Lung (tissue), 12 donors: ENCODE measurements around the gene THEM4. TPM values are rescaled to one million over a fixed set of nuclear protein-coding genes. Genes with fewer than 3 reads are reported as not detected.

Experiments used
- ATAC-seq: fragments of 200-7000 bp; cut with Tn5 transposase; one replicate; pipeline ENCODE4 v1.9.1; 2020; ENCODE audit warnings: moderate number of reproducible peaks; ENCODE audit not compliant: insufficient read depth, low FRiP score
- DNase-seq, 3 donors: peaks; one replicate each; pipeline ENCODE4 v3.0.0-alpha.2; 2013 to 2017
- H3K27ac ChIP-seq, 2 donors: one replicate each; pipeline ENCODE4 v1.5.1; 2013; ENCODE audit warnings: mild to moderate bottlenecking in 2 of 2, moderate library complexity in 2 of 2, control low read depth in 1 of 2, inconsistent platforms in 1 of 2, low read depth in 1 of 2, low read length in 1 of 2
- H3K27me3 ChIP-seq, 3 donors: one replicate each; pipeline ENCODE4 v1.5.1; 2013; ENCODE audit warnings: low read length in 2 of 3; ENCODE audit not compliant: control insufficient read depth in 3 of 3, insufficient read depth in 3 of 3
- H3K36me3 ChIP-seq, 4 donors: one replicate each; pipeline ENCODE4 v1.5.1; 2013; ENCODE audit warnings: low read length in 4 of 4, mild to moderate bottlenecking in 1 of 4, moderate library complexity in 1 of 4; ENCODE audit not compliant: control insufficient read depth in 4 of 4, insufficient read depth in 4 of 4
- H3K4me1 ChIP-seq, 5 donors: one replicate each; pipeline ENCODE4 v1.5.1; 2013; ENCODE audit warnings: low read length in 5 of 5, mild to moderate bottlenecking in 2 of 5, moderate library complexity in 1 of 5; ENCODE audit not compliant: control insufficient read depth in 5 of 5, insufficient read depth in 5 of 5
- H3K4me3 ChIP-seq: one replicate; pipeline ENCODE4 v1.5.1; 2013; ENCODE audit warnings: mild to moderate bottlenecking, control low read depth, moderate library complexity
- H3K9ac ChIP-seq, 2 donors: one replicate each; pipeline ENCODE4 v1.5.1; 2013; ENCODE audit warnings: low read length in 2 of 2, control low read depth in 1 of 2; ENCODE audit not compliant: insufficient read depth in 1 of 2
- H3K9me3 ChIP-seq, 4 donors: one replicate each; pipeline ENCODE4 v1.5.1; 2013; ENCODE audit warnings: low read length in 3 of 4, mild to moderate bottlenecking in 1 of 4, moderate library complexity in 1 of 4; ENCODE audit not compliant: control insufficient read depth in 4 of 4, insufficient read depth in 3 of 4
- CTCF ChIP-seq: IDR thresholded peaks from 2 replicates; pipeline ENCODE4 v1.5.1; 2012; ENCODE audit warnings: mild to moderate bottlenecking; ENCODE audit errors: control extremely low read depth, extremely low read depth
- WGBS, 2 donors: extraction: QIAGEN DNeasy Blood & Tissue Kit; methylation state at CpG; one replicate each; pipeline ENCODE4 v1.1.7; 2013; 5-methylcytosine and 5-hydroxymethylcytosine counted together
- polyA plus RNA-seq, 2 donors: library from polyadenylated mRNA; stranded (reverse); fragments of 200-250 nt; gene quantifications; one replicate each; pipeline ENCODE4 v1.2.1, GENCODE V29; 2013
- total RNA-seq, 2 donors: library from RNA; depleted of rRNA in 1 of 2; stranded (reverse); fragments of >200 nt in 1 of 2; gene quantifications; one replicate each; pipeline ENCODE4 v1.2.1, GENCODE V29; 2014 to 2021
- donor health status: control.
- donor health status: control.
- donor health status: Bipolar disorder and iron deficiency.
- donor health status: healthy.
- donor health status: DM: yes; HTN: yes; CAD: no.

THEM4 gene
- total and polyA plus RNA-seq, 4 donors: 10.3 to 15.7 (median 13.6) TPM

GRCh38 chr1:151860504-151861187 lies 48.7 kb downstream of the THEM4 start:
- no peak for ATAC-seq
- peaks cover 0 to 4% (median 0%) of the 10 kb centered on the region in 3 donors for H3K27me3 ChIP-seq
- no peaks in the 10 kb centered on the region for H3K9me3 ChIP-seq
- peaks cover 0 to 16% (median 0%) of the 10 kb centered on the region in 5 donors for H3K4me1 ChIP-seq
- no peak overlapping the region for H3K4me3 ChIP-seq
- DNase-seq: no peak
- no peak overlapping the region for H3K9ac ChIP-seq
- H3K27ac ChIP-seq: no peak overlapping the region
- no peaks in the 10 kb centered on the region for H3K36me3 ChIP-seq
- TF ChIP-seq CTCF: no peak
- 89 to 93% methylated on average over 7 of the region's 7 CpGs for WGBS, 2 donors

GRCh38 chr1:151859891-151860293 lies 49.4 kb downstream of the THEM4 start:
- no peak for TF ChIP-seq CTCF
- no peaks in the 10 kb centered on the region for H3K36me3 ChIP-seq
- DNase-seq (no peak), ATAC-seq (no peak)
- no peak overlapping the region for H3K9ac ChIP-seq
- peaks cover 0 to 4% (median 0%) of the 10 kb centered on the region in 3 donors for H3K27me3 ChIP-seq
- peaks cover 0 to 22% (median 0%) of the 10 kb centered on the region in 5 donors for H3K4me1 ChIP-seq
- H3K9me3 ChIP-seq: no peaks in the 10 kb centered on the region
- WGBS, 2 donors: 65 to 85% methylated on average over 6 of the region's 6 CpGs
- H3K27ac ChIP-seq: no peak overlapping the region
- no peak overlapping the region for H3K4me3 ChIP-seq

DNA sequence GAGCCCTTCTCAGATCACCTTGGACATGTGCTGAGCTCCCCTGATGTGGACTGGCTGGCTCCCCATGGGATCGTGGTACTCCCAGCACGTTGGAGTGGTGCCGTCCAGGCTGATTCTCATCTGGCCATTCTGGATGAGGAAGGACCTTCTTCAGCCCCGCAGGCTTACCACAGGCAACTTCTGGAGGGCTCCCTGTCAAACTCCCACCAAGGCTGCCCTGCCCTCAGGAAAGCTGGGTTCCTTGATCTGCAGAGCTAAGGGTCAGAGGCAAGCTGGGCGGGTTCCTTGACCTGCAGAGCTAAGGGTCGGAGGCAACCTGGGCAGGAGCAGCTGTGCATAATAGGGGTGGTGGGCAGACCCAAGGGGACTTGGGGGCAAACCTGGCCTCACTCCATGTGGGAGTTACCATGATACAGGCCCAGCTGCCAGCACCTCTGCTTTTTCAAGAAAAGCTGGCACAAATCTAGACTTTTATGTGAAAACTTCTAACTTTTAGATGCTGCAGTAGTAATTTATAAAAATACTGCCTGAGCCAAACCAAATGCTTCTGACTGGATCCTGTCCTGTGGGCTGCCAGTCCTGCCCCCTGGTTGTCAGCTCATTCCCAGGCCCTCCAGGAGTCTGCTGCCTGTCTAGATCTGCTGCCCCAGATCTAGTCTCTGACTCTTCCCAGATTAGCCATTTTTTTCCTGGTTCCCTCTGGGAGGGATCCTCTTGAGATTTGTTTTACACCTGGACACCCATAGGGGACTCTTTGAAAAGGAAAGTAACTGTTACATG lies 50.2 kb downstream of the THEM4 start:
- no peak for ATAC-seq
- no peak overlapping the region for H3K27ac ChIP-seq
- H3K4me3 ChIP-seq: no peak overlapping the region
- peaks cover 0 to 17% (median 0%) of the 10 kb centered on the region in 5 donors for H3K4me1 ChIP-seq
- H3K27me3 ChIP-seq: peaks cover 0 to 4% (median 0%) of the 10 kb centered on the region in 3 donors
- H3K9ac ChIP-seq: no peak overlapping the region
- no peak for DNase-seq
- H3K36me3 ChIP-seq: no peaks in the 10 kb centered on the region
- WGBS, 2 donors: 94 to 97% methylated on average over 6 of the region's 6 CpGs
- TF ChIP-seq CTCF: no peak
- no peaks in the 10 kb centered on the region for H3K9me3 ChIP-seq
